A549 treated with AZD2906 at 1 μM for 4 hours (cell line): ENCODE results near the gene COX19. TPM values are rescaled to one million over a fixed set of nuclear protein-coding genes. Genes with fewer than 3 reads are reported as not detected.

Source experiments
- total RNA-seq: library from RNA; stranded (reverse); fragments of 200-300 nt; extraction: Qiagen RNA extraction; gene quantifications from 5 replicates; pipeline ENCODE4 v1.2.3, GENCODE V29; 2022

Gene COX19
- total RNA-seq: 4.6 to 5.6 TPM (median 5.1 TPM) in 5 replicates

GRCh38 chr7:974820-975681, at the start of gene COX19:
Gene COX19, minus strand, starts transcription at chr7:975549. Its CDS starts 40 bp downstream, at chr7:975509.

GRCh38 chr7:983004-983615, 7.8 kb upstream of the COX19 start, which contains the start of gene CYP2W1:
Gene CYP2W1, plus strand, starts transcription at chr7:983181. Its CDS starts 31 bp downstream, at chr7:983212.

GRCh38 chr7:954330-955238, 20.8 kb downstream of the COX19 start, which contains the start of gene ADAP1:
Gene ADAP1, minus strand, starts transcription at chr7:954680. Its CDS starts 203 bp downstream, at chr7:954477.

Other genes with a start within 250 kb of the COX19 start
- 41.8 to 52.4 TPM (median 48.3 TPM) in 5 replicates for gene DNAAF5, start 248.8 kb downstream of the COX19 start, total RNA-seq
- gene PRKAR1B, start 248.3 kb downstream of the COX19 start, total RNA-seq: 29.1 to 35.7 TPM (median 33.7 TPM) in 5 replicates
- gene SUN1, start 143.1 kb downstream of the COX19 start, total RNA-seq: 68.5 to 89.3 TPM (median 84.3 TPM) in 5 replicates
- 40.6 to 71.2 TPM (median 59.6 TPM) in 5 replicates for gene GET4, start 99.0 kb downstream of the COX19 start, total RNA-seq
- 3.2 to 4.2 TPM (median 4.0 TPM) in 5 replicates for gene ADAP1, start 20.9 kb downstream of the COX19 start, total RNA-seq
- gene CYP2W1, start 7.6 kb upstream of the COX19 start, total RNA-seq: not detected in 5 replicates
- gene GPR146, start 69.0 kb upstream of the COX19 start, total RNA-seq: 1.8 to 2.1 TPM (median 1.9 TPM) in 5 replicates
- gene GPER1, start 112.6 kb upstream of the COX19 start, total RNA-seq: 1.4 to 2.0 TPM (median 1.8 TPM) in 5 replicates
- gene ZFAND2A, start 184.6 kb upstream of the COX19 start, total RNA-seq: 47.2 to 56.5 TPM (median 52.9 TPM) in 5 replicates